ENCODE measurements around the gene ANKMY1.

The ANKMY1 gene

DNA sequence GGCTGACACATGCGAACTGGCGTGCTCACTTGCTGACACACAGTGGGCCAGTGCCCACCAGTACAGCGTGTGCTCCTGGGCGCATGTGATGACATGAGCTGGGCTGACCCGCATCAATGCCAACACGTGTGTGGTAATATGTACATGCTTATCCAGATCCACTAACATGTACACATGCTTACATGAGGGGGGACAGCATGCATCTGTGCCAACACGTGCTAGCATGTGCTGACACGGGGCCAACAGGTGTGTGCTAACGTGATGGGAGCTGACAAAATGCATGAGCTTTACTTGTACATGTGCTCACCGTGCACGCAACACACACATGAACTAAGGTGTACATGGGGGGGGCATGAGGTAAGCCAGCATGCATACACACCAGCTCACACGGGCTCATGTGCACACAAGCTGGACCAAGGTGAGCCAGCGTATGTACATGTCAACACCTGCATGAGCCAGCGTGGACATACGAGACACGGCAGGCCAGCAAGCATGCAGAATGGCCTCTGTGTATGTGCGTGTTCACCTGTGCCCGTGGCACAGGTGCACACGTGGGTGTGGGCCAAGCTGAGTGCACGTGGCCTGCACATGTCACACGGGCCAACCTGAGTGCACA lies 93.8 kb downstream of the ANKMY1 start:
- H3K4me2 ChIP-seq (ENCODE audit: low read depth, low read length, poor library complexity, severe bottlenecking): no peak overlapping the region
- no peaks in the 10 kb centered on the region for H3F3A ChIP-seq (ENCODE audit: low read depth)
- no peak overlapping the region for H3K9ac ChIP-seq (ENCODE audit: low read depth, low read length, poor library complexity, severe bottlenecking)
- TF ChIP-seq, protein P1, sequence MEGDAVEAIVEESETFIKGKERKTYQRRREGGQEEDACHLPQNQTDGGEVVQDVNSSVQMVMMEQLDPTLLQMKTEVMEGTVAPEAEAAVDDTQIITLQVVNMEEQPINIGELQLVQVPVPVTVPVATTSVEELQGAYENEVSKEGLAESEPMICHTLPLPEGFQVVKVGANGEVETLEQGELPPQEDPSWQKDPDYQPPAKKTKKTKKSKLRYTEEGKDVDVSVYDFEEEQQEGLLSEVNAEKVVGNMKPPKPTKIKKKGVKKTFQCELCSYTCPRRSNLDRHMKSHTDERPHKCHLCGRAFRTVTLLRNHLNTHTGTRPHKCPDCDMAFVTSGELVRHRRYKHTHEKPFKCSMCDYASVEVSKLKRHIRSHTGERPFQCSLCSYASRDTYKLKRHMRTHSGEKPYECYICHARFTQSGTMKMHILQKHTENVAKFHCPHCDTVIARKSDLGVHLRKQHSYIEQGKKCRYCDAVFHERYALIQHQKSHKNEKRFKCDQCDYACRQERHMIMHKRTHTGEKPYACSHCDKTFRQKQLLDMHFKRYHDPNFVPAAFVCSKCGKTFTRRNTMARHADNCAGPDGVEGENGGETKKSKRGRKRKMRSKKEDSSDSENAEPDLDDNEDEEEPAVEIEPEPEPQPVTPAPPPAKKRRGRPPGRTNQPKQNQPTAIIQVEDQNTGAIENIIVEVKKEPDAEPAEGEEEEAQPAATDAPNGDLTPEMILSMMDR (conservative IDR thresholded peaks at IDR 0.05; ENCODE audit: low read length): no peak
- TF ChIP-seq EZH2phosphoT487 (IDR thresholded peaks at IDR 0.05; ENCODE audit: borderline replicate concordance): no peak
- no peaks in the 10 kb centered on the region for H3K4me1 ChIP-seq (ENCODE audit: insufficient read depth, low read length, poor library complexity, severe bottlenecking)
- H3K36me3 ChIP-seq (ENCODE audit: insufficient read depth, low read length): peaks cover 11% of the 10 kb centered on the region; the same call in 1 of the 2 replicates
- H3K9me2 ChIP-seq (replicated peaks; ENCODE audit: low read depth, low read length): no peaks in the 10 kb centered on the region
- no peak overlapping the region for H3K4me3 ChIP-seq (ENCODE audit: low read length, poor library complexity, severe bottlenecking)
- no peaks in the 10 kb centered on the region for H3K79me2 ChIP-seq (ENCODE audit: insufficient read depth, low read length)
- H3K27me3 ChIP-seq (ENCODE audit: insufficient read depth, low read length, poor library complexity, severe bottlenecking): no peaks in the 10 kb centered on the region
- no peaks in the 10 kb centered on the region for H4K20me1 ChIP-seq (ENCODE audit: insufficient read depth, low read length, poor library complexity, severe bottlenecking)
- H2AFZ ChIP-seq (ENCODE audit: low read length): no peak overlapping the region
- no peaks in the 10 kb centered on the region for H3K9me3 ChIP-seq (ENCODE audit: insufficient read depth, low read depth, low read length)

DNA sequence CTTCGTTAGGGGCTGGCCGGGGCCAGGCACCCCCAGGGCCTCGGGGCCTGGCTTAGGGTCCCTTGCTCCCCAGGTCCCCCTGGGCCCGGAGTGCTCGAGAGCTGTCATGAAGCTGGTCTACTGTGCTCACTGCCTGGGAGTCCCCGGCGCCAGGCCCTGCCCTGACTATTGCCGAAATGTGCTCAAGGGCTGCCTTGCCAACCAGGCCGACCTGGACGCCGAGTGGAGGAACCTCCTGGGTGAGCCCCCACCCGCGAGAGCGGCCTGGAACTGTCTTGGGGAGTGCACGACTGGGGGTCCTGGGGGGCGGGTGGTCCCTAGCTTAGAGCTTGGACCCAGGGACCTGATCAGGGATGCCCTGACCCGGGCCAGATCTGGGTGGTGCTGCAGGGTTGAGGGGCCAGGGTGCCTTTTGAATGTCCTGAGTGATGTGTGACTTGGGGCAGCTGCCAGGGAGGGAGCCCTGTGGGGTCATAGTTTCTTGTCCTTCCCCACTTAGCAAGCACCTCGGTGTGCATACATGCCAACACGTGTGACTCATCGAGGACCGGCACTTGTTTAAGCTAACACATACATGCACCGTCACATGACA lies 94.4 kb downstream of the ANKMY1 start:
- no peak overlapping the region for H3K4me3 ChIP-seq (ENCODE audit: low read length, poor library complexity, severe bottlenecking)
- H4K20me1 ChIP-seq (ENCODE audit: insufficient read depth, low read length, poor library complexity, severe bottlenecking): no peaks in the 10 kb centered on the region
- peaks cover 11% of the 10 kb centered on the region; the same call in 1 of the 2 replicates for H3K36me3 ChIP-seq (ENCODE audit: insufficient read depth, low read length)
- H3K4me2 ChIP-seq (ENCODE audit: low read depth, low read length, poor library complexity, severe bottlenecking): no peak overlapping the region
- no peaks in the 10 kb centered on the region for H3K79me2 ChIP-seq (ENCODE audit: insufficient read depth, low read length)
- no peaks in the 10 kb centered on the region for H3K27me3 ChIP-seq (ENCODE audit: insufficient read depth, low read length, poor library complexity, severe bottlenecking)
- H3K9me2 ChIP-seq (replicated peaks; ENCODE audit: low read depth, low read length): no peaks in the 10 kb centered on the region
- no peaks in the 10 kb centered on the region for H3K4me1 ChIP-seq (ENCODE audit: insufficient read depth, low read length, poor library complexity, severe bottlenecking)
- H3F3A ChIP-seq (ENCODE audit: low read depth): no peaks in the 10 kb centered on the region
- no peaks in the 10 kb centered on the region for H3K9me3 ChIP-seq (ENCODE audit: insufficient read depth, low read depth, low read length)
- no peak overlapping the region for H2AFZ ChIP-seq (ENCODE audit: low read length)
- TF ChIP-seq EZH2phosphoT487 (IDR thresholded peaks at IDR 0.05; ENCODE audit: borderline replicate concordance): no peak
- TF ChIP-seq, protein P1 (conservative IDR thresholded peaks at IDR 0.05; ENCODE audit: low read length): no peak
- H3K9ac ChIP-seq (ENCODE audit: low read depth, low read length, poor library complexity, severe bottlenecking): no peak overlapping the region

DNA sequence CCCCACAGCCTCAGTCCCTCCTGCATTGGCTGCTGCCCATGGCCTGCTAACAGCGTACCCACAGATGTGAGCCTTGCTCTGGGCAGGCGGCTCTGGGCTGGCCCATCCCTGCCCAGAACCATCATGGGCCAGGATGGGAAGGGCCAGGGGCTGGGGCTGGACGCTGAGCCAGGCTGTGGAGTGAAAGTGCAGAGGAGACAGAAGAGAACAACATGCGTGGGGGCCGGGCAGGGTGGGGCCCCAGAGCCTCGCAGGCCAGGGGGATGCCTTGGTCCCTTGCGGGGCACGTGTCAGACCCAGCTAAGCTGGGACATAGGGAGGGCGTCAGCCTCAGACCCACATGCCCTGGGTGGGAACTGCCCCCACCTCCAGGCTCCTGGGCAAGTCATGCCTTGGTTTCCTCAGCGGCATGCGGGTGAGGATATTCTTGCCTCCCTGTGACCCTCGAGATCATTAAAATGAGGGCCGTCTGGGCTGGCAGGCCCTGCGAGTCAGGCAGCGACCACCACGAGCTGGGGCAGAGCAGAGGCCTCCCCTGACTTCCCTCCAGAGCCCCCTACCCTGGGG lies 95.0 kb downstream of the ANKMY1 start:
- H3K9ac ChIP-seq (ENCODE audit: low read depth, low read length, poor library complexity, severe bottlenecking): no peak overlapping the region
- H3F3A ChIP-seq (ENCODE audit: low read depth): no peaks in the 10 kb centered on the region
- no peaks in the 10 kb centered on the region for H3K9me3 ChIP-seq (ENCODE audit: insufficient read depth, low read depth, low read length)
- no peaks in the 10 kb centered on the region for H3K4me1 ChIP-seq (ENCODE audit: insufficient read depth, low read length, poor library complexity, severe bottlenecking)
- TF ChIP-seq EZH2phosphoT487 (IDR thresholded peaks at IDR 0.05; ENCODE audit: borderline replicate concordance): no peak
- TF ChIP-seq, protein P1 (conservative IDR thresholded peaks at IDR 0.05; ENCODE audit: low read length): no peak
- H2AFZ ChIP-seq (ENCODE audit: low read length): no peak overlapping the region
- no peaks in the 10 kb centered on the region for H3K79me2 ChIP-seq (ENCODE audit: insufficient read depth, low read length)
- H3K4me2 ChIP-seq (ENCODE audit: low read depth, low read length, poor library complexity, severe bottlenecking): no peak overlapping the region
- peaks cover 11% of the 10 kb centered on the region; the same call in 1 of the 2 replicates for H3K36me3 ChIP-seq (ENCODE audit: insufficient read depth, low read length)
- H3K27me3 ChIP-seq (ENCODE audit: insufficient read depth, low read length, poor library complexity, severe bottlenecking): no peaks in the 10 kb centered on the region
- no peaks in the 10 kb centered on the region for H3K9me2 ChIP-seq (replicated peaks; ENCODE audit: low read depth, low read length)
- no peak overlapping the region for H3K4me3 ChIP-seq (ENCODE audit: low read length, poor library complexity, severe bottlenecking)
- no peaks in the 10 kb centered on the region for H4K20me1 ChIP-seq (ENCODE audit: insufficient read depth, low read length, poor library complexity, severe bottlenecking)
